HEK293 (cell line): ENCODE results near the gene MTHFSD.

Experiments
- BCL11A ChIP-seq: fragments of 450-650 bp; formaldehyde crosslinking; IDR thresholded peaks from 2 replicates; pipeline ENCODE4 v1.5.1; 2016; ENCODE audit warnings: low read depth, missing biosample characterization, missing genetic modification characterization
- FEZF1 ChIP-seq: fragments of 450-650 bp; formaldehyde crosslinking; IDR thresholded peaks from 2 replicates; pipeline ENCODE4 v1.5.1; 2016; ENCODE audit warnings: missing biosample characterization, missing genetic modification characterization
- GLIS1 ChIP-seq: fragments of 450-650 bp; formaldehyde crosslinking; IDR thresholded peaks from 2 replicates; pipeline ENCODE4 v1.5.1; 2016; ENCODE audit warnings: missing biosample characterization, missing genetic modification characterization
- KLF9 ChIP-seq: fragments of 450-650 bp; formaldehyde crosslinking; IDR thresholded peaks from 2 replicates; pipeline ENCODE4 v1.5.1; 2016; ENCODE audit warnings: missing biosample characterization, missing genetic modification characterization, low read depth
- MYNN ChIP-seq: fragments of 450-650 bp; formaldehyde crosslinking; IDR thresholded peaks from 2 replicates; pipeline ENCODE4 v1.5.1; 2016; ENCODE audit warnings: missing biosample characterization, missing genetic modification characterization, borderline replicate concordance
- OSR2 ChIP-seq: fragments of 450-650 bp; formaldehyde crosslinking; IDR thresholded peaks from 2 replicates; pipeline ENCODE4 v1.5.1; 2016; ENCODE audit warnings: missing biosample characterization, missing genetic modification characterization
- RBAK ChIP-seq: fragments of 450-650 bp; formaldehyde crosslinking; IDR thresholded peaks from 2 replicates; pipeline ENCODE4 v1.5.1; 2016; ENCODE audit warnings: missing biosample characterization, missing genetic modification characterization
- REPIN1 ChIP-seq: fragments of 450-650 bp; formaldehyde crosslinking; IDR thresholded peaks from 2 replicates; pipeline ENCODE4 v1.5.1; 2017; ENCODE audit warnings: missing biosample characterization, missing genetic modification characterization, low read depth
- SCRT2 ChIP-seq: fragments of 450-650 bp; formaldehyde crosslinking; IDR thresholded peaks from 2 replicates; pipeline ENCODE4 v1.5.1; 2016; ENCODE audit warnings: missing biosample characterization, missing genetic modification characterization
- SP7 ChIP-seq: fragments of 450-650 bp; formaldehyde crosslinking; IDR thresholded peaks from 2 replicates; pipeline ENCODE4 v1.5.1; 2016; ENCODE audit warnings: missing biosample characterization, missing genetic modification characterization
- TRIM28 ChIP-seq: IDR thresholded peaks from 2 replicates; pipeline ENCODE4 v1.6.1; 2011; ENCODE audit warnings: low read length, control low read depth, borderline replicate concordance
- ZNF146 ChIP-seq: fragments of 450-650 bp; formaldehyde crosslinking; IDR thresholded peaks from 2 replicates; pipeline ENCODE4 v1.5.1; 2016; ENCODE audit warnings: missing biosample characterization, missing genetic modification characterization
- ZNF214 ChIP-seq: fragments of 450-650 bp; formaldehyde crosslinking; IDR thresholded peaks from 2 replicates; pipeline ENCODE4 v1.5.1; 2017; ENCODE audit warnings: missing biosample characterization, mild to moderate bottlenecking, missing genetic modification characterization, borderline replicate concordance
- ZNF266 ChIP-seq: fragments of 450-650 bp; formaldehyde crosslinking; IDR thresholded peaks from 2 replicates; pipeline ENCODE4 v1.5.1; 2016; ENCODE audit warnings: missing biosample characterization, missing genetic modification characterization, low read depth
- ZNF324 ChIP-seq: fragments of 450-650 bp; formaldehyde crosslinking; IDR thresholded peaks from 2 replicates; pipeline ENCODE4 v1.5.1; 2016; ENCODE audit warnings: missing biosample characterization, missing genetic modification characterization
- ZNF366 ChIP-seq: fragments of 450-650 bp; formaldehyde crosslinking; conservative IDR thresholded peaks from 2 replicates; pipeline ENCODE4 v1.5.1; 2016; ENCODE audit warnings: missing biosample characterization, missing genetic modification characterization
- ZNF37A ChIP-seq: fragments of 450-650 bp; IDR thresholded peaks from 2 replicates; pipeline ENCODE4 v1.5.1; 2018; ENCODE audit warnings: missing biosample characterization, missing genetic modification characterization
- ZNF391 ChIP-seq: fragments of 450-650 bp; formaldehyde crosslinking; IDR thresholded peaks from 2 replicates; pipeline ENCODE4 v1.5.1; 2016; ENCODE audit warnings: low read depth, missing biosample characterization, missing genetic modification characterization, borderline replicate concordance
- ZNF426 ChIP-seq: fragments of 450-650 bp; formaldehyde crosslinking; IDR thresholded peaks from 2 replicates; pipeline ENCODE4 v1.5.1; 2017; ENCODE audit warnings: missing biosample characterization, missing genetic modification characterization, mild to moderate bottlenecking, inconsistent platforms, moderate library complexity
- ZNF521 ChIP-seq: fragments of 450-650 bp; formaldehyde crosslinking; IDR thresholded peaks from 2 replicates; pipeline ENCODE4 v1.5.1; 2017; ENCODE audit warnings: missing biosample characterization, mild to moderate bottlenecking, missing genetic modification characterization
- ZNF585B ChIP-seq: fragments of 450-650 bp; formaldehyde crosslinking; IDR thresholded peaks from 2 replicates; pipeline ENCODE4 v1.5.1; 2016; ENCODE audit warnings: missing biosample characterization, missing genetic modification characterization
- ZNF600 ChIP-seq: fragments of 450-650 bp; formaldehyde crosslinking; IDR thresholded peaks from 2 replicates; pipeline ENCODE4 v1.5.1; 2016; ENCODE audit warnings: missing biosample characterization, missing genetic modification characterization
- ZNF629 ChIP-seq: fragments of 450-650 bp; formaldehyde crosslinking; IDR thresholded peaks from 2 replicates; pipeline ENCODE4 v1.5.1; 2017; ENCODE audit warnings: missing biosample characterization, missing genetic modification characterization
- ZNF658 ChIP-seq: fragments of 450-650 bp; formaldehyde crosslinking; IDR thresholded peaks from 2 replicates; pipeline ENCODE4; 2016; ENCODE audit warnings: missing biosample characterization, missing genetic modification characterization
- ZNF677 ChIP-seq: fragments of 450-650 bp; IDR thresholded peaks from 2 replicates; pipeline ENCODE4 v1.5.0; 2018; ENCODE audit warnings: missing biosample characterization, mild to moderate bottlenecking, missing genetic modification characterization, moderate library complexity
- ZNF768 ChIP-seq: fragments of 450-650 bp; formaldehyde crosslinking; IDR thresholded peaks from 2 replicates; pipeline ENCODE4 v1.5.1; 2018; ENCODE audit warnings: missing biosample characterization, mild to moderate bottlenecking, missing genetic modification characterization
- TF ChIP-seq, protein P1 (sequence below): fragments of 450-650 bp; formaldehyde crosslinking; IDR thresholded peaks from 2 replicates; pipeline ENCODE4 v1.5.1; 2017; ENCODE audit warnings: missing biosample characterization, missing genetic modification characterization
- TF ChIP-seq, protein P2 (sequence below): fragments of 450-650 bp; formaldehyde crosslinking; IDR thresholded peaks from 2 replicates; pipeline ENCODE4 v1.5.1; 2016; ENCODE audit warnings: missing biosample characterization, missing genetic modification characterization
- TF ChIP-seq, protein P3 (sequence below): fragments of 450-650 bp; formaldehyde crosslinking; IDR thresholded peaks from 2 replicates; pipeline ENCODE4 v1.5.1; 2016; ENCODE audit warnings: missing biosample characterization, missing genetic modification characterization
- TF ChIP-seq, protein P4 (sequence below): fragments of 450-650 bp; formaldehyde crosslinking; IDR thresholded peaks from 2 replicates; pipeline ENCODE4 v1.5.1; 2016; ENCODE audit warnings: missing biosample characterization, missing genetic modification characterization
- TF ChIP-seq, protein P5 (sequence below): fragments of 450-650 bp; formaldehyde crosslinking; optimal IDR thresholded peaks from 2 replicates; pipeline ENCODE3; 2016; ENCODE audit warnings: missing biosample characterization, mild to moderate bottlenecking, missing genetic modification characterization
- TF ChIP-seq, protein P6 (sequence below): fragments of 450-650 bp; formaldehyde crosslinking; IDR thresholded peaks from 2 replicates; pipeline ENCODE4 v1.5.1; 2017; ENCODE audit warnings: missing biosample characterization, missing genetic modification characterization

The MTHFSD gene

DNA sequence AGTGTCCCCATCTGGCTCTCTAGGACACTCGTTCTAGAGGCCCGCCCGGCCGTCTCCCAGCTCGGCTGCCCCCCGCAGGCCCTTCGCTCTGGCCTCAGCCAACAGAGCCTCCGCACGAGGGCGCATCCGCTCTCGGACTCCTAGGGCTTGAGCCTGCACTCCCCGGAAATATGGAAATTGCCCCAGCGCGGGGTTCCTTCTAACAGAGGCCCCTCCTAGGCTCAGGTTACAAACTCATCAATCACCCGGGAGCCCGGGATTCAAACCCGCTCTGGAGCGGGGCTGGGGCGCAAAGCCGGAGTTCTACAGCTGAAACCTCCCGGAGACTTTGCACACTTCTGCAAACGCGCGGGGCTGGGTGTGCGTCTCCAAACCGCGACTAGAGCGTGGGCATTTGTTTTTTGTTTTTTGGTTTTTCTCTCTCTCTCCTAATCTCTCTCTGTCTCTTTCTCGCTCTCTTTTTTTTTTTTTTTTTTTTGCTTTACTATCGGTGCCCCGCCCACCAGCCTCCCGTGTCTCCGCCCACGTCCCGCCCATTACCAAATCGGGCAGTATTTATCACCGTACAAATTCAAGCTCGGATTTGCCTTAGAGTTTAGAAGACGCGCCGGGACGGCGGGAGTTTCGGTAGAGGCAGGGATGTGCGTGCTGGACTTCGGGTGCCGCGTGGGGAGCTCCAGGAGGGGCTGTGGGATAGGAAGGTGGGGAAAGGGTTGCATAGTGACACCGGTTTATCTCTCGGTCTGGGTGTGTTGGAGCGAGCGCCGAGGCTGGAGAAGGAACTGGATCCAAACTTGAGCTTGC lies 20.9 kb upstream of the MTHFSD start (continued):
- TF ChIP-seq, protein P1, sequence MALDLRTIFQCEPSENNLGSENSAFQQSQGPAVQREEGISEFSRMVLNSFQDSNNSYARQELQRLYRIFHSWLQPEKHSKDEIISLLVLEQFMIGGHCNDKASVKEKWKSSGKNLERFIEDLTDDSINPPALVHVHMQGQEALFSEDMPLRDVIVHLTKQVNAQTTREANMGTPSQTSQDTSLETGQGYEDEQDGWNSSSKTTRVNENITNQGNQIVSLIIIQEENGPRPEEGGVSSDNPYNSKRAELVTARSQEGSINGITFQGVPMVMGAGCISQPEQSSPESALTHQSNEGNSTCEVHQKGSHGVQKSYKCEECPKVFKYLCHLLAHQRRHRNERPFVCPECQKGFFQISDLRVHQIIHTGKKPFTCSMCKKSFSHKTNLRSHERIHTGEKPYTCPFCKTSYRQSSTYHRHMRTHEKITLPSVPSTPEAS (tag by site-specific recombination): no peak
- no peak for TF ChIP-seq ZNF37A (tag by site-specific recombination)
- no peak for TF ChIP-seq RBAK (tag by site-specific recombination)
- no peak for TF ChIP-seq MYNN (tag by site-specific recombination)
- 0 out of 2 replicates have a peak, but pooled peaks have one; percentile 17 for TF ChIP-seq ZNF391 (tag by site-specific recombination)
- TF ChIP-seq SCRT2: no peak
- TF ChIP-seq, protein P2, sequence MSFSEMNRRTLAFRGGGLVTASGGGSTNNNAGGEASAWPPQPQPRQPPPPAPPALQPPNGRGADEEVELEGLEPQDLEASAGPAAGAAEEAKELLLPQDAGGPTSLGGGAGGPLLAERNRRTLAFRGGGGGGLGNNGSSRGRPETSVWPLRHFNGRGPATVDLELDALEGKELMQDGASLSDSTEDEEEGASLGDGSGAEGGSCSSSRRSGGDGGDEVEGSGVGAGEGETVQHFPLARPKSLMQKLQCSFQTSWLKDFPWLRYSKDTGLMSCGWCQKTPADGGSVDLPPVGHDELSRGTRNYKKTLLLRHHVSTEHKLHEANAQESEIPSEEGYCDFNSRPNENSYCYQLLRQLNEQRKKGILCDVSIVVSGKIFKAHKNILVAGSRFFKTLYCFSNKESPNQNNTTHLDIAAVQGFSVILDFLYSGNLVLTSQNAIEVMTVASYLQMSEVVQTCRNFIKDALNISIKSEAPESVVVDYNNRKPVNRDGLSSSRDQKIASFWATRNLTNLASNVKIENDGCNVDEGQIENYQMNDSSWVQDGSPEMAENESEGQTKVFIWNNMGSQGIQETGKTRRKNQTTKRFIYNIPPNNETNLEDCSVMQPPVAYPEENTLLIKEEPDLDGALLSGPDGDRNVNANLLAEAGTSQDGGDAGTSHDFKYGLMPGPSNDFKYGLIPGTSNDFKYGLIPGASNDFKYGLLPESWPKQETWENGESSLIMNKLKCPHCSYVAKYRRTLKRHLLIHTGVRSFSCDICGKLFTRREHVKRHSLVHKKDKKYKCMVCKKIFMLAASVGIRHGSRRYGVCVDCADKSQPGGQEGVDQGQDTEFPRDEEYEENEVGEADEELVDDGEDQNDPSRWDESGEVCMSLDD (tag by site-specific recombination): no peak
- TF ChIP-seq FEZF1: no peak
- TF ChIP-seq ZNF366 (tag by site-specific recombination): peak; percentile 66; the same call in 1 of the 2 replicates
- TF ChIP-seq, protein P3, sequence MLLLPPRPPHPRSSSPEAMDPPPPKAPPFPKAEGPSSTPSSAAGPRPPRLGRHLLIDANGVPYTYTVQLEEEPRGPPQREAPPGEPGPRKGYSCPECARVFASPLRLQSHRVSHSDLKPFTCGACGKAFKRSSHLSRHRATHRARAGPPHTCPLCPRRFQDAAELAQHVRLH (tag by site-specific recombination): peak; percentile 57; the same call in 1 of the 2 replicates
- TF ChIP-seq, protein P4, sequence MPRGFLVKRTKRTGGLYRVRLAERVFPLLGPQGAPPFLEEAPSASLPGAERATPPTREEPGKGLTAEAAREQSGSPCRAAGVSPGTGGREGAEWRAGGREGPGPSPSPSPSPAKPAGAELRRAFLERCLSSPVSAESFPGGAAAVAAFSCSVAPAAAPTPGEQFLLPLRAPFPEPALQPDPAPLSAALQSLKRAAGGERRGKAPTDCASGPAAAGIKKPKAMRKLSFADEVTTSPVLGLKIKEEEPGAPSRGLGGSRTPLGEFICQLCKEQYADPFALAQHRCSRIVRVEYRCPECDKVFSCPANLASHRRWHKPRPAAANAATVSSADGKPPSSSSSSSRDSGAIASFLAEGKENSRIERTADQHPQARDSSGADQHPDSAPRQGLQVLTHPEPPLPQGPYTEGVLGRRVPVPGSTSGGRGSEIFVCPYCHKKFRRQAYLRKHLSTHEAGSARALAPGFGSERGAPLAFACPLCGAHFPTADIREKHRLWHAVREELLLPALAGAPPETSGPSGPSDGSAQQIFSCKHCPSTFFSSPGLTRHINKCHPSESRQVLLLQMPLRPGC (tag by site-specific recombination): no peak
- TF ChIP-seq, protein P5, sequence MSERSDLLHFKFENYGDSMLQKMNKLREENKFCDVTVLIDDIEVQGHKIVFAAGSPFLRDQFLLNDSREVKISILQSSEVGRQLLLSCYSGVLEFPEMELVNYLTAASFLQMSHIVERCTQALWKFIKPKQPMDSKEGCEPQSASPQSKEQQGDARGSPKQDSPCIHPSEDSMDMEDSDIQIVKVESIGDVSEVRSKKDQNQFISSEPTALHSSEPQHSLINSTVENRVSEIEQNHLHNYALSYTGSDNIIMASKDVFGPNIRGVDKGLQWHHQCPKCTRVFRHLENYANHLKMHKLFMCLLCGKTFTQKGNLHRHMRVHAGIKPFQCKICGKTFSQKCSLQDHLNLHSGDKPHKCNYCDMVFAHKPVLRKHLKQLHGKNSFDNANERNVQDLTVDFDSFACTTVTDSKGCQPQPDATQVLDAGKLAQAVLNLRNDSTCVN (tag by site-specific recombination): peak; percentile 21
- TF ChIP-seq TRIM28: no peak
- TF ChIP-seq ZNF266 (tag by site-specific recombination): no peak
- TF ChIP-seq, protein P6, sequence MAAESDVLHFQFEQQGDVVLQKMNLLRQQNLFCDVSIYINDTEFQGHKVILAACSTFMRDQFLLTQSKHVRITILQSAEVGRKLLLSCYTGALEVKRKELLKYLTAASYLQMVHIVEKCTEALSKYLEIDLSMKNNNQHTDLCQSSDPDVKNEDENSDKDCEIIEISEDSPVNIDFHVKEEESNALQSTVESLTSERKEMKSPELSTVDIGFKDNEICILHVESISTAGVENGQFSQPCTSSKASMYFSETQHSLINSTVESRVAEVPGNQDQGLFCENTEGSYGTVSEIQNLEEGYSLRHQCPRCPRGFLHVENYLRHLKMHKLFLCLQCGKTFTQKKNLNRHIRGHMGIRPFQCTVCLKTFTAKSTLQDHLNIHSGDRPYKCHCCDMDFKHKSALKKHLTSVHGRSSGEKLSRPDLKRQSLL (tag by site-specific recombination): no peak
- peak; percentile 92 for TF ChIP-seq KLF9 (tag by site-specific recombination)
- no peak for TF ChIP-seq ZNF768 (tag by site-specific recombination)
- TF ChIP-seq ZNF521 (tag by site-specific recombination): no peak
- TF ChIP-seq ZNF629 (tag by site-specific recombination): peak; percentile 50; the same call in 1 of the 2 replicates
- no peak for TF ChIP-seq OSR2 (tag by site-specific recombination)
- peak; percentile 77 for TF ChIP-seq GLIS1 (tag by site-specific recombination)
- TF ChIP-seq ZNF214 (tag by site-specific recombination): no peak
- no peak for TF ChIP-seq ZNF658 (tag by site-specific recombination)
- TF ChIP-seq ZNF677: no peak
- TF ChIP-seq ZNF324: no peak
- TF ChIP-seq SP7 (tag by site-specific recombination): peak; percentile 72
- TF ChIP-seq REPIN1 (tag by site-specific recombination): no peak
- TF ChIP-seq ZNF585B (tag by site-specific recombination): no peak
- 0 out of 2 replicates have a peak, but pooled peaks have one; percentile 37 for TF ChIP-seq ZNF600 (tag by site-specific recombination)
- no peak for TF ChIP-seq ZNF426 (tag by site-specific recombination)
- no peak for TF ChIP-seq ZNF146 (tag by site-specific recombination)
- no peak for TF ChIP-seq BCL11A
